Measurements from ENCODE around the gene MPDU1.
A peak's percentile ranks its signal among the peaks of the same experiment; 100 is the strongest.

Gene MPDU1
- total RNA-seq = 30.3 to 86.4 reads per million in 2 experiments

- DNase-seq (ENCODE audit: low read depth) = peak; percentile 89
Measured at GRCh38 chr17:7583253-7584109, at the start of gene MPDU1. TSS of gene MPDU1 (plus strand) at chr17:7583852. CDS start at chr17:7583863, 11 bp downstream.

DNA sequence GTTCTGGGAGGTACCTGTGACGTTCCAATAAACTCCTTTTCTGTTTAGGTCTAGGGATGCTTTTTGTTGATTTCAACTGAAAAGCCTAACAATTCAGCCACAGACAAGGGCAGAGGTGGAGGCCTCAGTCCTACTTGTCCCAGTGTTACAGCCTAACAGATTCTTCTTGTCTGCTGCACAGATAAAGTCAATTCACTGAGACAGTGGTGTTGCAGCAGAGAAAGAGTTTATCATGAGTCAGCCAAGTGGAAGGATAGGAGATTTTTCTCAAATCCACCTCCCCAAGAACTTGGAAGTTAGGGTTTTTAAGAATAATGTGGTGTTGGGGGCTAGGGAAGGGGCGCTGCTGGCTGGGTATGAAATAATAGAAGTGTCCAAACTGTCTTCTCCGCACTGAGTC is 45.6 kb upstream of the MPDU1 start:
- DNase-seq (ENCODE audit: low read depth) = no peak

GRCh38 chr17:7538891-7539545 is 44.6 kb upstream of the MPDU1 start:
- DNase-seq (ENCODE audit: low read depth) = no peak

DNA sequence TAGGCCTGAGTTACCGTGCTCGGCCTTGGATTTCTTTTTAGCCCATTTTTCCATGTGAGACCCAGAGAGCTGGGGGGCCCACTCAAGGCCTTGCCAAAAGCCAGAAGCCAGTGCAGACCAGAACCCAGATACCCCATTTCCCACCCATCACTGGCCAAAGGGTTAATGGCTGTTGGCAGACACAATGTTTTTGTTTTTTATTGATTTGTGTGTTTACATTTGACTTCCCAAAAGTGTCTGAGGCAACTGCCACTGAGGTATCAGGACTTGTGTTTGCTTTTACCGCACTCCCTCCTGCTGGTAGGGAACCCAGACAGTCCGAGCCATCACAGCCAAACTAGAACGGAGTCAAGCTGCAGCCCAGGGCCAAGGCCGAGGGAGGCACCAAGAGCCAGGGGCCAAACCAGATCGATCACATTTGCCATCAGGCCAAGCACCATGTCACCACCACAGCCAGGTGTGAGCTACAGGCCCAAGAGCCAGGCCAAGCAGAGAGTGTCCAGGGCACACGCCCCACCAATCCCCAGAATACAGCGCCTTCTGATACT is 42.5 kb upstream of the MPDU1 start:
- no peak for DNase-seq (ENCODE audit: low read depth)

DNA sequence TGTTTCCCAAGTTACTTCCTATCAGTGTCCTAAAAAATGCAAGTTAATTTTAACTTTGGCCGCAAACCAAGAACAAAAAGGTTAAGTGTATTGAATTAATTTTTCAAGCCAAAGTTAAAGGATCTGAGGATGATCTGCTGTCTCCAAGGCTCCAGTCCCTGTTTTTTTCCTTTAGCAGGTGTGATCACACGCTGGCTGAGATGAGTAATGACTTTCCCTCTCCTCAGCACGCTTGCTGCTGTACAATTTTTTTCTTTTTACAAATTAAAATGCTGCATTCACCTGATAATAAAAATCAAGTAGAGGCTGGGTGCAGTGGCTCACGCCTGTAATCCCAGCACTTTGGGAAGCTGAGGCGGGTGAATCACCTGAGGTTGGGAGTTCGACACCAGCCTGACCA is 38.7 kb upstream of the MPDU1 start:
- DNase-seq (ENCODE audit: low read depth) = no peak

GRCh38 chr17:7548585-7549400 is 34.9 kb upstream of the MPDU1 start, which contains the start of gene TNFSF12:
TSS of gene TNFSF12 (plus strand) at chr17:7549058. CDS start at chr17:7549154, 96 bp downstream.
- peak; percentile 26 for DNase-seq (ENCODE audit: low read depth)

- DNase-seq (ENCODE audit: low read depth) = peak; percentile 12
Measured at GRCh38 chr17:7549401-7550055, 34.1 kb upstream of the MPDU1 start.

GRCh38 chr17:7550344-7550743 is 33.3 kb upstream of the MPDU1 start:
- DNase-seq (ENCODE audit: low read depth) = no peak

DNA sequence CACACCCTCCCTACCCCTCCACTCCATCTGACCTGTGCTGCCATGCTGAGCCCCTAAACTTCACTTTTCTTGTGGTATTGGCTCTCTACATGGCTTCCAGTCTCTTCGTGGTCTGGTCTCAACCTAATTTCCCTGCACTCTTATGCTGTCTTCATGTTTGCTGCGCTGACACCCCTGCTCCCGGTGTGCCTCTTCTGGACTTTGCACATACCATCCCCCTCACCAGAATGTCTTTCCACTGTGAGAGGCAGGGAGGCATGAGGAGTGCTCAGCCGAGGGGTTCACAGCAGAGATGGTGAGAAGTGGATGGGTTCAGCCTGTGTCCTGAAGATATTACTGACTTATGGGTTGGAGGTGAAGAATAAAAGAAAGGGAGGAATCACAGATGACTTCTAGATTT is 32.3 kb upstream of the MPDU1 start:
- no peak for DNase-seq (ENCODE audit: low read depth)

DNA sequence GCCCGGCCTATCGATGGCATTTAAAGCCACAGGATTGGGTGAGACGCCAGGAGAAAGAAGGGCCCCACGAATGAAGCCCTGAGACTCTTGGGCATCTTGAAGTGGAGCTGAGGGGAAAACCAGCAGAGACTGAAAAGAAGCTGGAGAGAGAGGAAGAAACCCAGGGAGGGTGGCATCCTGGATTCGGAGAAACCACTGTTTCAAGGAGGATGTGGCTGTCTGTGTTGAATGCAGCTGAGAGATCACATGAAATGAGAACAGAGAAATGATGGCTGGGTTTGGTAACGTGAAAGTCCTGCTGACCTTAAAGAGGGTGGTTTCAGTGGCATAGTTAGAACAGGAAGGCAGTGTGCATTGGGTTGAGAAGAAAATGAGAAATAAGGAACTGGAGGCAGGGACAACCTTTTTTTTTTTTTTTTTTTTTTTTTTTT is 31.0 kb upstream of the MPDU1 start:
- DNase-seq (ENCODE audit: low read depth) = no peak

DNA sequence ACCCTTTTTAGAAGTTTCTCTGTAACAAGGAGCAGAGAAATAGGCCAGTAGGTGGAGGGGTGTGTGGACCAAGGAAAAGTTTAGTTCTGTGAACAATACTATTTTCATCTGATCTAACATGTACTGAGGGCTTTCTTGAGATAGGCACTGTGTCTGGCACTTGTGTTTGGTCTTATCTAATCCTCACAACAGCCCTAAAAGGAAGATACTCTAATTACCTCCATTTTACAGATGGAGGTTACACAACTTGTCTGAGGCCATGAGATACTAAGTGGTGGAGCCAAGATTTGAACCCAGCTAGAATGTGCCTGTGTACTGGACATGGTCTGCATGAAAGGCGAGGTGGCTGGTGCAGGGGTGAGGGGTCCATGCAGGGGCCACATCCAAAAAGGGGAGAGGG is 30.3 kb upstream of the MPDU1 start:
- DNase-seq (ENCODE audit: low read depth) = no peak

- no peak for DNase-seq (ENCODE audit: low read depth)
Measured at GRCh38 chr17:7555320-7555948, 28.2 kb upstream of the MPDU1 start.

- no peak for DNase-seq (ENCODE audit: low read depth)
Measured at GRCh38 chr17:7556627-7557026, 27.0 kb upstream of the MPDU1 start.

GRCh38 chr17:7557147-7557764 is 26.4 kb upstream of the MPDU1 start:
- DNase-seq (ENCODE audit: low read depth) = no peak

- DNase-seq (ENCODE audit: low read depth) = no peak
Measured at GRCh38 chr17:7557775-7558543, 25.7 kb upstream of the MPDU1 start.

GRCh38 chr17:7558544-7559319 is 24.9 kb upstream of the MPDU1 start, which contains the start of gene TNFSF13:
TSS of gene TNFSF13 (plus strand) at chr17:7558750. CDS start at chr17:7559040, 290 bp downstream.
- no peak for DNase-seq (ENCODE audit: low read depth)

GRCh38 chr17:7559320-7560171 is 24.1 kb upstream of the MPDU1 start:
- no peak for DNase-seq (ENCODE audit: low read depth)
